NB4 (cell line): ENCODE data around the gene NUDT21.
"Not testable (repeated sequence)": the region's sequence is repeated elsewhere in the genome, so short reads cannot be mapped to it uniquely, and the experiment has no call there.

Experiments used
- CTCF ChIP-seq: IDR thresholded peaks from one replicate; pipeline ENCODE4 v1.5.1; 2012; ENCODE audit warnings: low read depth, low read length
- MYC ChIP-seq: IDR thresholded peaks from 2 replicates; pipeline ENCODE4 v1.6.1; 2011; ENCODE audit warnings: low read depth, low read length
- POLR2A ChIP-seq: IDR thresholded peaks from 2 replicates; pipeline ENCODE4 v1.6.1; 2011; ENCODE audit warnings: mild to moderate bottlenecking; ENCODE audit not compliant: insufficient read length; ENCODE audit errors: extremely low read depth
- TF ChIP-seq, protein P1 (sequence below): IDR thresholded peaks from 2 replicates; pipeline ENCODE4 v1.6.1; 2011; ENCODE audit warnings: low read depth, low read length

GRCh38 chr16:56380778-56381485 is 70.2 kb downstream of the NUDT21 start:
- TF ChIP-seq CTCF, MYC, POLR2A: not testable (repeated sequence)
- TF ChIP-seq, protein P1, sequence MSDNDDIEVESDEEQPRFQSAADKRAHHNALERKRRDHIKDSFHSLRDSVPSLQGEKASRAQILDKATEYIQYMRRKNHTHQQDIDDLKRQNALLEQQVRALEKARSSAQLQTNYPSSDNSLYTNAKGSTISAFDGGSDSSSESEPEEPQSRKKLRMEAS: not testable (repeated sequence)
